Measurements from ENCODE around the gene ATAD3B. TPM values are rescaled to one million over a fixed set of nuclear protein-coding genes. Genes with fewer than 3 reads are reported as not detected.
"Not testable (repeated sequence)": the region's sequence is repeated elsewhere in the genome, so short reads cannot be mapped to it uniquely, and the experiment has no call there.

The ATAD3B gene
- total RNA-seq, 1 experiment from 2014 or later: 68.9 TPM

DNA sequence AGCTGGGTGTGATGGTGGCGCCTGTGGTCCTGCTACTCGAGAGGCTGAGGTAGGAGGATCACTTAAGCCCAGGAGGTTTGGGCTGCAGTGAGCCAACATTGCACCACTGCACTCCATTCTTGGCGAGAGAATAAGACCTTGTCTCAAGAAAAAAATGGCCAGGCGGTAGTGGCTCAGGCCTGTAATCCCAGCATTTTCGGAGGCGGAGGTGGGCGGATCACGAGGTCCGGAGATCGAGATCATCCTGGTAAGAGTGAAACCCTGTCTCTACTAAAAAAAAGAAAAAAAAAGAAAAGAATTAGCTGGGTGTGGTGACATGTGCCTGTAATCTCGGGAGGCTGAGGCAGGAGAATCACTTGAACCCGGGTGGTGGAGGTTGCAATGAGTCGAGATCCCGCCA lies 11.3 kb downstream of the ATAD3B start:
- intact Hi-C loops (cut with micrococcal nuclease; ENCODE audit: unreplicated experiment): no loop called here
- ChIA-PET POLR2A (ENCODE audit: low non-redundant PET) (no interaction called here), CTCF (no interaction called here)
- H3K4me1 ChIP-seq (ENCODE audit: insufficient read depth, low read length, poor library complexity, severe bottlenecking): no peaks in the 10 kb centered on the region
- no peak overlapping the region for H3K4me3 ChIP-seq (ENCODE audit: low read depth, low read length, poor library complexity, severe bottlenecking)
- BruUV-seq (replicated peaks): no TSS peak
- H3K36me3 ChIP-seq (ENCODE audit: insufficient read depth, low read length, poor library complexity, severe bottlenecking): peaks cover 37% of the 10 kb centered on the region
- H3K27ac ChIP-seq (ENCODE audit: low read depth, low read length, poor library complexity, severe bottlenecking): no peak overlapping the region
- H3K9me3 ChIP-seq (ENCODE audit: low read depth, low read length, poor library complexity, severe bottlenecking): no peaks in the 10 kb centered on the region
- TF ChIP-seq, protein P1, sequence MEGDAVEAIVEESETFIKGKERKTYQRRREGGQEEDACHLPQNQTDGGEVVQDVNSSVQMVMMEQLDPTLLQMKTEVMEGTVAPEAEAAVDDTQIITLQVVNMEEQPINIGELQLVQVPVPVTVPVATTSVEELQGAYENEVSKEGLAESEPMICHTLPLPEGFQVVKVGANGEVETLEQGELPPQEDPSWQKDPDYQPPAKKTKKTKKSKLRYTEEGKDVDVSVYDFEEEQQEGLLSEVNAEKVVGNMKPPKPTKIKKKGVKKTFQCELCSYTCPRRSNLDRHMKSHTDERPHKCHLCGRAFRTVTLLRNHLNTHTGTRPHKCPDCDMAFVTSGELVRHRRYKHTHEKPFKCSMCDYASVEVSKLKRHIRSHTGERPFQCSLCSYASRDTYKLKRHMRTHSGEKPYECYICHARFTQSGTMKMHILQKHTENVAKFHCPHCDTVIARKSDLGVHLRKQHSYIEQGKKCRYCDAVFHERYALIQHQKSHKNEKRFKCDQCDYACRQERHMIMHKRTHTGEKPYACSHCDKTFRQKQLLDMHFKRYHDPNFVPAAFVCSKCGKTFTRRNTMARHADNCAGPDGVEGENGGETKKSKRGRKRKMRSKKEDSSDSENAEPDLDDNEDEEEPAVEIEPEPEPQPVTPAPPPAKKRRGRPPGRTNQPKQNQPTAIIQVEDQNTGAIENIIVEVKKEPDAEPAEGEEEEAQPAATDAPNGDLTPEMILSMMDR (conservative IDR thresholded peaks at IDR 0.05; ENCODE audit: low read depth, low read length): no peak
- no peak for TF ChIP-seq EZH2 (IDR thresholded peaks at IDR 0.05; ENCODE audit: borderline replicate concordance, low read depth, low read length, poor library complexity, severe bottlenecking)
- no peaks in the 10 kb centered on the region for H3K27me3 ChIP-seq (replicated peaks; ENCODE audit: insufficient read depth, low read depth, low read length, poor library complexity)
- no peak for DNase-seq (ENCODE audit: low spot score)

GRCh38 chr1:1483714-1484113 lies 12.1 kb downstream of the ATAD3B start:
- BruUV-seq (replicated peaks): no TSS peak
- Histone ChIP-seq H3K9me3 (ENCODE audit: low read depth, low read length, poor library complexity, severe bottlenecking) (no peaks in the 10 kb centered on the region), H3K36me3 (ENCODE audit: insufficient read depth, low read length, poor library complexity, severe bottlenecking) (peaks cover 38% of the 10 kb centered on the region), H3K27me3 (replicated peaks; ENCODE audit: insufficient read depth, low read depth, low read length, poor library complexity) (no peaks in the 10 kb centered on the region), H3K4me1 (ENCODE audit: insufficient read depth, low read length, poor library complexity, severe bottlenecking) (no peaks in the 10 kb centered on the region), H3K4me3 (ENCODE audit: low read depth, low read length, poor library complexity, severe bottlenecking) (no peak overlapping the region), H3K27ac (ENCODE audit: low read depth, low read length, poor library complexity, severe bottlenecking) (no peak overlapping the region)
- CTCF ChIA-PET: interaction anchor here (0.7 kb wide), 1 partner anchor 43 kb away, joined by 5 read pairs; no protein-coding TSS in a partner anchor
- TF ChIP-seq, protein P1 (conservative IDR thresholded peaks at IDR 0.05; ENCODE audit: low read depth, low read length): no peak
- TF ChIP-seq EZH2 (IDR thresholded peaks at IDR 0.05; ENCODE audit: borderline replicate concordance, low read depth, low read length, poor library complexity, severe bottlenecking): no peak
- POLR2A ChIA-PET (ENCODE audit: low non-redundant PET): no interaction called here
- no peak for DNase-seq (ENCODE audit: low spot score)
- intact Hi-C loops (cut with micrococcal nuclease; ENCODE audit: unreplicated experiment): no loop called here

DNA sequence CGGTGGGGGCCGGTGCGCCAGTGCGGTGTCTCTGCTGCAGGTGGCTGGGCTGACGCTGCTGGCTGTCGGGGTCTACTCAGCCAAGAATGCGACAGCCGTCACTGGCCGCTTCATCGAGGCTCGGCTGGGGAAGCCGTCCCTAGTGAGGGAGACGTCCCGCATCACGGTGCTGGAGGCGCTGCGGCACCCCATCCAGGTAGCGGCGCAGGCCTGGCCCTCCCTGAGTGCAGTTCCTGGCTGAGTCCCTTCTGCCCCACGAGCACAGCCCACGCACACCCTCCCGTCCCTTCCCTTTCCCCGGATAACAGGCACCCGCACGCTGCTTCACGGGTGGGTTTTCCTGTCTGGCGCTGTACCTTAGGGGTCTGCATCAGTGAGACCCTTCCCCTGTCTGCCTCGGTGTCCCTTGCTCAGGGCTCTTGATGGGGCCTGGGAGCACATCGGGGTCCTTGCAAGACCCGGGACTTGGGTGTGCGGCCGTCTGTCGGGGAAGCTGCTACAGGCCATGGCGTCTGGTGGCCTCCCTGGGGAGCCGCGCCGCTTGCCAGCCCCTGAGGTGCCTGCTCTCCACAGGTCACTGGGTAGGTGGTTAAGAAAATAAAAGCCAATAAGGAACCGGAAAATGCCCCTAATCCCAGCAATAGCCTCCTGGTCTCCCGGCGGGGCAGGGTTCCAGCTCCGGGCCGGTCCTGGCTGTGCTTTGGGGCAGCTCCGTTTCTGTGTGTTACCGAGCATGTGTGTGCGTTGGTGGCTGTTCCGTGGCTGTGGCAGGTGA lies 13.6 kb downstream of the ATAD3B start:
- peaks cover 40% of the 10 kb centered on the region for H3K36me3 ChIP-seq (ENCODE audit: insufficient read depth, low read length, poor library complexity, severe bottlenecking)
- BruUV-seq (replicated peaks); H3K4me3 ChIP-seq (ENCODE audit: low read depth, low read length, poor library complexity, severe bottlenecking); CTCF ChIA-PET; intact Hi-C loops (cut with micrococcal nuclease; ENCODE audit: unreplicated experiment); H3K9me3 ChIP-seq (ENCODE audit: low read depth, low read length, poor library complexity, severe bottlenecking); H3K27me3 ChIP-seq (replicated peaks; ENCODE audit: insufficient read depth, low read depth, low read length, poor library complexity); DNase-seq (ENCODE audit: low spot score); POLR2A ChIA-PET (ENCODE audit: low non-redundant PET); H3K27ac ChIP-seq (ENCODE audit: low read depth, low read length, poor library complexity, severe bottlenecking); H3K4me1 ChIP-seq (ENCODE audit: insufficient read depth, low read length, poor library complexity, severe bottlenecking): not testable (repeated sequence)

DNA sequence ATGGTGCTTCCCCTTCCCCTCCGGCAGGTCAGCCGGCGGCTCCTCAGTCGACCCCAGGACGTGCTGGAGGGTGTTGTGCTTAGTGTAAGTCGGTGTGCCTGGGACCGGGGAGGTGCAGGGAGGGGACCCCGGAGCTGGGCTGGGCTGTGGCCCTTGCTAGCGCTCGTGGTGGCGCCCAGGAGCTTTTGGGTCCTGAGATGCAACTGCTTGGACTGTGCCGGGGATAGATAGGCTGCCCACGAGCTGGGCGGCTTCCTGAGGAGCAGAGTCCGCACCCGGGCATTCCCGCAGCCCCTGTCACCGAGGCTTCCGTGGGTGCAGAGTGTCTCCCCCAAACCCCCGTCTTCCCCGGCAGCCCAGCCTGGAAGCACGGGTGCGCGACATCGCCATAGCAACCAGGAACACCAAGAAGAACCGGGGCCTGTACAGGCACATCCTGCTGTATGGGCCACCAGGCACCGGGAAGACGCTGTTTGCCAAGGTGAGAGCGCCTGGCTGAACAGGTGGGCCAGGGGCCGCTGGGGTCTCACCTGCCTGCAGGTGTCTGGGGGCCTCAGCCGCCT lies 14.3 kb downstream of the ATAD3B start:
- H3K27ac ChIP-seq (ENCODE audit: low read depth, low read length, poor library complexity, severe bottlenecking); intact Hi-C loops (cut with micrococcal nuclease; ENCODE audit: unreplicated experiment): not testable (repeated sequence)

More for the DNA sequence above, 14.3 kb downstream of the ATAD3B start:
- DNase-seq (ENCODE audit: low spot score); H3K9me3 ChIP-seq (ENCODE audit: low read depth, low read length, poor library complexity, severe bottlenecking); H3K27me3 ChIP-seq (replicated peaks; ENCODE audit: insufficient read depth, low read depth, low read length, poor library complexity); POLR2A ChIA-PET (ENCODE audit: low non-redundant PET); CTCF ChIA-PET; BruUV-seq (replicated peaks); H3K4me3 ChIP-seq (ENCODE audit: low read depth, low read length, poor library complexity, severe bottlenecking); H3K4me1 ChIP-seq (ENCODE audit: insufficient read depth, low read length, poor library complexity, severe bottlenecking): not testable (repeated sequence)
- peaks cover 45% of the 10 kb centered on the region for H3K36me3 ChIP-seq (ENCODE audit: insufficient read depth, low read length, poor library complexity, severe bottlenecking)

Measured in A673 (cell line).